DMS114 treated with DMSO at 0.1 percent for 48 hours (cell line): ENCODE measurements around the gene RCOR1.
"Not testable (repeated sequence)": the region's sequence is repeated elsewhere in the genome, so short reads cannot be mapped to it uniquely, and the experiment has no call there.

ENCODE experiments used
- DNase-seq: peaks from one replicate; lab custom pipeline; 2025; ENCODE audit not compliant: unreplicated experiment; lab: John Stamatoyannopoulos, UW

The RCOR1 gene

DNA sequence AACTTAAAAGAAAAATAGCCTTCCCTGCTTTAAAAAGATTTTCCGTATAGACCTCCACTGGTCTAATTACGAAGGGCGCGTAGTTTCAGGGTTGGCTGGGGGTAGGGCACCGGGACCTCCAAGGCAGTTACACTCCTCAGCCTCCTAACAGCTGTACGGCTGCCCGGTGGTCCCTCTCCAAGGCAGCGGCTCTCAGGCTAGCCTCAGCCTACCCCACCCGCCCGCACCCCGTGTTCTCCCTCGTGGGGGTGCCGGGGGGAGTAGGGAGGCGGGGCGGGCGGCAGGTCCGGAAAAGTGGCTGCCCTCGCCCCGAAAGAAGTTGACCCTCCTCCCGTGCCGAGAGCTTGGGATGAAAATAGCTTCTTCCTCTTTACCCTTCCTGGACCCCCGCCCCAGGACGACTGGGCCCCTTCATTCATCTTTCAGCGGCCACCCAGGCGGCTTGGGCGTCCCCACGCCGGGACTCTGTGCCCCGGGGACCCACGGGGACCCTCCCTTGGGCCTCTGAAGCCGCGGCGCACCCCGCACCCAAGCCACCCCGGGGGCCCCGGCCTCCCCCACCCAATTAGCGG lies 991 bp upstream of the RCOR1 start:
- DNase-seq, result no peak

DNA sequence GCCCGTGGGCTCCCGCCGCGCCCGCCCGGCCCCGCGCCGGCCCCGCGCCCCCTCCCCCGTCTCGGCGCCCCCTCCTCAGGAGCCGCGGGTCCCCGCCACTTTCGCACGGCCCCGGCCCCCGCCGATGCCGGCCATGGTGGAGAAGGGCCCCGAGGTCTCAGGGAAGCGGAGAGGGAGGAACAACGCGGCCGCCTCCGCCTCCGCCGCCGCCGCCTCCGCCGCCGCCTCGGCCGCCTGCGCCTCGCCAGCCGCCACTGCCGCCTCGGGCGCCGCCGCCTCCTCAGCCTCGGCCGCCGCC lies 263 bp downstream of the RCOR1 start:
- no peak for DNase-seq

DNA sequence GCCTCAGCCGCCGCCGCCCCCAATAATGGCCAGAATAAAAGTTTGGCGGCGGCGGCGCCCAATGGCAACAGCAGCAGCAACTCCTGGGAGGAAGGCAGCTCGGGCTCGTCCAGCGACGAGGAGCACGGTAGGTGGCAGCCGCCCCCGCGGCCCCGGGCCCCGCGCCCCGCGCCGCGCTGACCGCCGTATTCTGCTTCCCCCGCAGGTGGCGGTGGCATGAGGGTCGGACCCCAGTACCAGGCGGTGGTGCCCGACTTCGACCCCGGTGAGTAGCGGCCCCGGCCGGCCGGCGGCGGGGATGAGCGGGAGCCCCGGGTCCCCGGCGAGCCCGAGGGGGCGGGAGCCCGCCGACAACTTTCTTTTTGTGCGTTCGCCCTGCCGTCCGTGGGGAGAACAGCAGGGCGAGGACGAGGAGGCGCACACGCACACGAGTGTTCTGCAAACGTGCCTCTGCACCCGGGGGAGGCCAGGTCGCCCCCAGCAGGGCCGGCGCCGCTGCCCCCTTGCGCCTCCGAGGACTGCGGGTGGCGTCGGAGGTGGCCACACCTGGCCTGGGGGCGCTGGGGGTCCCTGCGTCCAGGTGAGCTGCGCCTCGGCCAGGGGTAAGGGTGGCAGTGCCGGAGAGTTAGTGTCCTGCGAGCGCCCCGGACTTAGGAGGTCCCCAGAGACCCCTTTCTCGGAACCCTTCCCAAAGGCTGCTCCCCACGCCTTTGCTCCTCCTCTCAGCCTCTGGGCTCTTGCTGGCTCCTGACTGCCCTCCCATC lies 794 bp downstream of the RCOR1 start:
- no peak for DNase-seq

DNA sequence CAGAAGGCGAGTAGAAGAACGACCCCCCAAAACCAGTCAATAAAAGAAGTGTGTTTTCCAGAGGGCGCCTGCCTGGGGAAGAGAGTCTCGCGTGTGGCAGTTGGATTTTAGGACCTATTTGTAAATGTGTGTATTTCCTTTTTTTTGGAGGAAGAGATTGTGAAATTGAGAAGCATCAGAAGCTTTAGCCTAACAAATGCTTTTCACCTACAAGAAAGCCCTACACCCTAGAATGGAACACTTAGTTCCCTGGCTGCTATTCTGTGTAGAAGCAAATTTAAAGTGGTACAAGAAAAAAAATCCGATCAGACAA lies 1.3 kb downstream of the RCOR1 start:
- no peak for DNase-seq

DNA sequence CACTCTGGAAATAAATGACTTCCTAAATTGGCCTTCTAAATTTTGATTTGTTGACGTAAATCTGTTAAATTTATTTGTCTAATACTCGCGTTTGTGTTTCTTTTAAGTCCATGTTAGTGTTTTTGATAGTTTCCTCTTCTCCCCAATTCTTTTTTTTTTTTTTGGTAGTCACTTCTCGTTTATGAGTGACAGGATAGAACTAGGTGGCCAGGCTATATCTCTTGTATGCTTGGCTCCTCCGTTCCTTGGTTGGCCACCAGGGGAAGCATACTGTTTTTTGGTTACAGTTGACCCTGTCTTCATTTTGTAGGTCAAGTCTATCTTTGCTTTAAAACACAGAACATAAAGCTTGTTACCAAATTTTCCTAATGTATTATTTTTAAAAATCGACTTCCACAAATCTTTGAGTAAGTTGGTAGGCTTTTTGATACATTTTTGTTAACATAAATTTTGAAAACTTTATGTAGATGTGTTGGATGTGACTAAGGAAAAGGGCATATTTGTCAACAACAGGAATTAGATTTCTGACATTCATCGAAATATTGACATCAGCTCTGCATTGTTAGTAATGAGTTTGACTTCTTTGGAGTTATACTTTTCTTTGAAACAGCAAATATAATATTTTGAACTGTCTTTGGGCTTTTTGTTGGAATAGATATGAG lies 2.2 kb downstream of the RCOR1 start:
- peak; percentile 67 for DNase-seq

DNA sequence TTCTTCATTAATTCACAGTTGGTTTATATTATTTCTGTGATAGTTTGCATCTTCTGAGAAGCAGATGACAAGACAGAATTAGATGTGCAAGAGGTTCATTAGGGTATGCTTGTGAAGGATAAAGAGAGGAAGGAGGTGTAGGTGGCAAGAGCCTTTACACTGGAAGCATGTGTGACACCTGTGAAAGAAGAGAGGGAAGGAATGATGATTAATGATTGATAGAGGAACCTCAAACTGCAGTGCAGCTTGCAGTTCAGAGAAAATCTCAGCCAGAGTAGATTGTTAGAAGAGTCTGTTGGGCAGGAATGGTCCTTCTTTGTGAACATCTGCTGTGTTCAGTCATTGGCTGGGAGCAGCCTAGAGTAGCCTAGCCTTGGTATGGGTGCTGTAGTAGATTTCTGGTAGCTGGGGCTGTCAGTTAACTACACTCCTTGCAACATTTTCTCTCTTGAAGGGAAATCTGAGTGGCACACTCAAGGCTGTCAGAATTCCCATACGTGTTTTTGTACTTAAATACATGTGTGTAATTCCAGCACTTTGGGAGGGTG lies 9.0 kb downstream of the RCOR1 start:
- no peak for DNase-seq

DNA sequence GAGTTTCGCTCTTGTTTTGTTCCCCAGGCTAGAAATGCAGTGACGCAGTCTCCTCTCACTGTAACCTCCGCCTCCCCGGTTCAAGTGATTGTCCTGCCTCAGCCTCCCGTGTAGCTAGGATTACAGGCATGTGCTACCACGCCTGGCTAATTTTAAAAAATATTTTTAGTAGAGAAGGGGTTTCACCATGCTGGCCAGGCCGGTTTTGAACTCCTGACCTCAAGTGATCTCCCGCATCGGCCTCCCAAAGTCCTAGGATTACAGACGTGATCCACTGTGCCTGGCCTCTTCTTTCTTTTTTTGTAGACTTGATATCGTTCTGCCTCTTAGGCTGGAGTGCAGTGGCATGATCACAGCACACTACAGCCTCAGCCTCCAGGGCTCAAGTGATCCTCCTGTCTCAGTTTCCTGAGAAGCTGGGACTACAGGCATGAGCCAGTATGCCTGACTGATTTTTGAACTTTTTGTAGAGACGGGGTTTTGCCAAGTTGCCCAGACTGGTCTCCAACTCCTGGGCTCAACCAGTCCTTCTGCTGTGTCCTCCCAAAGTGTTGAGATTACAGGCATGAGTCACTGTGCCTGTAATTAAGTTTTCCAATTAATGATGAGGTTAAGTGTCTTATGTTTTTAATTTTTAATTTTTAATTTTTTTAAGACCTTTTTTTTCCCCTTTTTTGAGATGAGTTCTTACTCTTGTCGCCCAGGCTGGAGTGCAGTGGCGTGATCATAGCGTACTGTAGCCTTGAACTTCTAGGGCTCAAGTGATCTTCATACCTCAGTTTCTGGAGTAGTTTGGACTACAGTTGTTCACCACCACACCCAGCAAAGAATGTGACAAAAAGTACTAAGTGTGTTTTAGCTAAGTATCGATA lies 10.2 kb downstream of the RCOR1 start:
- DNase-seq, result no peak

DNA sequence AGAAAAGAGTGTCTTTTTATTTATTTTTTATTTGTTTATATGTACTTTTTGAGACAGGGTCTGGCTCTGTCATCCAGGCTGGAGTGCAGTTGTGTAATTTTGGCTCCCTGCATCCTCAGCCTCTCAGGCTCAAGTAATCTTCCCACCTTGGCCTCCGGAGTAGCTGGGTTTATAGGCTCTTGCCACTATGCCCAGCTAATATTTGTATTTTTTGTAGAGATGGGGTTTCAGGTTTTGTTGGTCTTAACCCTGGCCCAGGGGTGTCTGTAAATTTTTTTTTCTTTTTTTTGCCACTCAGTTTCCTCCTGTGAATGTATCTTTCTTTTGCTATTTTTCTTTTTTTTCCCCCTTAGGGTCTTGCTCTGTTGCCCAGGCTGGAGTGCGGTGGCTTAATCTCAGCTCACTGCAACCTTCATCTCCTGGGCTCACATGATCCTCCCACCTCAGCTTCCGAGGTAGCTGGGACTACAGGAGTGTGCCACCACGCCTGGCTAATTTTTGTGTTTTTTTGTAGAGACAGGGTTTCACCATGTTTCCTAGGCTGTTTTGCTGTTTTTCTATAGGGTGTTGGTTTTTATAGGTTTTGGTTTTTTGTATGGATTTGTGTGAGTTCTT lies 11.0 kb downstream of the RCOR1 start:
- DNase-seq, result no peak

DNA sequence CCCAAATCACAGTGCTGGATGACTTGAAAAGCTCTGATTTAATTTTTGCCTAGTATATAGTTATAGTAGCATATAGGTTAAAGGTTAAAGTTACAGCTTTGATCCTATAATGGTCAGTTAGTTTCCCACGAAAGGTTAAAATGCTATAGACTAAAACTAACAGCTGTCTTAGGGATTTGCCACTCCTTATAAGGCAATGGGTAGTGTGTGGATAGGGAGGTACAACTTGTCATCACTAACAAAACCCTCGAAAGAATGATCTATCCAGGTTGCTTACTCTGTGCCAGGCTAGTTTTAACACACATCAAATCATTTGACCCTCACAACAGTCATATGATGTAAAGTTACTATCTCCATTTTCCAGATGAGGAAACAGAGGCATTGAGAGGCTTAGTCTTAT lies 11.7 kb downstream of the RCOR1 start:
- DNase-seq, result no peak

DNA sequence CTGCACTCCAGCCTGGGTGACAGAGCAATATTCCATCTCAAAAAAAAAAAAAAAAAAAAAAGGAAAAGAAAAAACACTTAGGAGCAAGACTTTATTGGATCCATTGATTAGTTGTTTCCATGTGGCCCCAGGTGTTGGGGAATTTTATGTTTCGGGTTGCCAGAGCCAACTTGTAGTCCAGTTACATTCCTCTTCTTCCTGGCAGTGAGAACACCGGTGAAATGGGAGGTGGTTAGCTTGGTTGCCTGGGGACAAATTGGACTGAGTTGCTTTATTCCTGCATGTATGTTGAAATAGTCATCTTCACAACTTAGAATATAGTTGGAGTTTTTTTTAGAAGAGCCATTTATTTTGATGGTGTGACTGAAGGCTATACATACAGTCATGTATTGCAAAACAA lies 12.6 kb downstream of the RCOR1 start:
- no peak for DNase-seq

DNA sequence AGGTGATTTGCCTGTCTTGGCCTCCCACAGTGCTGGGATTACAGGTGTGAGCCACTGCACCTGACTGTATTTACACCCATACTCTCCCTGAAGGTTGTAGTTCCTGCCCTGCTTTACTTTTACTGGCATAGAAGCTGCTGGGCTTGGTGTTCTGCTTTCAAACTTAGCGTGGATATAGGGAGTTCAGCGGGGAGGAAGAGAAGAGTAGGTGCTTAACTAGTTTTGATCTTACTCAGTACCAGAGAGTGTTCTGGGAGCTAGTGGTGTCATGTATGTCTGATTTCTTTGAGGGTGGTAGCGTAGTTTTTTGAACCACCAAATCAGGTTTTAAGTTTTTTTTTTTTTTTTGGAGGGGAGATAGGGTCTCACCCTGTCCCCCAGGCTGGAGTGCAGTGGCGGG lies 13.8 kb downstream of the RCOR1 start:
- no peak for DNase-seq

DNA sequence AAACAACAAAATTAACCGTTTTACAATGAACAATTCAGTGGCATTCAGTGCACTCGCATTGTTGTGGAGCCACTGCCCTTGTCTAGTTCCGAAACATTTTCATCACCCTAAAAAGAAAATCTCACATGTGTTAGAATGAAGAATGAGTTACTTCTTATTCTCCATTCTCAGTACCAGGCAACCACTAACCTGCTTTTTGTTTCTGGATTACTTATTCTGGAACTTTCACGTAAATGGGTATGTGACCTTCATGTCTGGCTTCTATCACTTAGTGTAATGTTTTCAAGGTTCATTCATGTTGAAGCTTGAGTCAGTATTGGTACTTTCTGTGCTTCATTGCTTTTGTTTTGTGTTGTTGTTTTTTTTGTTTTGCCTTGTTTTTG lies 15.6 kb downstream of the RCOR1 start:
- no peak for DNase-seq

DNA sequence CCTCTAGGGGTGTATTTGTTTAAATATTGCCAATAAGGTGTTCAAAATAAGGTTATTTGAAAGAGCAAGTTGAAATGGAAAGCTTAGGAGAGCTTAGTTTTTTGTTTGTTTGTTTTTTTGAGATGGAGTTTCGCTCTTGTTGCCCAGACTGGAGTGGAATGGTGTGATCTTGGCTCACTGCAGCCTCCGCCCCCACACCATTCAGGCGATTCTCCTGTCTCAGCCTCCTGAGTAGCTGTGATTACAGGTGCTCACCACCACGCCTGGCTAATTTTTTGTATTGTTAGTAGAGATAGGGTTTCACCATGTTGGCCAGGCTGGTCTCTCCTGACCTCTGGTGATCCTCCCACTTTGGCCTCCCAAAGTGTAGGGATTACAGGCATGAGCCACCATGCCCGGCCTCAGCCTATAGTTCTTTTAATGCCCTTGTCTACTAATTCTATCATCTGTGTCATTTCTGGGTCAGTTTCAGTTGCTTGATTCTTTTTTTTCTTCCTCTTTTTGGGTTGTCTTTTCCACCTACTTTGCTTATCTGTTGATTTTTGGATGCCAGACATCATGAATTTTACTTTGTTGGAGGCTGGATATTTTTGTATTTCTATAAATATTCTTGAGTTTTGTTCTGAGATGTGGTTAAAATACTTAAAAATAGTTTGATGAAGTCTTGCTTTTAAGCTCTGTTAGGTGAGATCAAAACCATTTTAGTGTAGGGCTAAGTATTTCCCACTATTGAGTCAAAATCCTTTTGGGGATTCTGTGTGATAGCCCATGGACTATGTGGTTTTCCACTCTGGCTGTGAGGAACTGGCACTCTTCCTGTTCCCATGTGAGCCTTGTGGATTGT lies 18.7 kb downstream of the RCOR1 start:
- no peak for DNase-seq

DNA sequence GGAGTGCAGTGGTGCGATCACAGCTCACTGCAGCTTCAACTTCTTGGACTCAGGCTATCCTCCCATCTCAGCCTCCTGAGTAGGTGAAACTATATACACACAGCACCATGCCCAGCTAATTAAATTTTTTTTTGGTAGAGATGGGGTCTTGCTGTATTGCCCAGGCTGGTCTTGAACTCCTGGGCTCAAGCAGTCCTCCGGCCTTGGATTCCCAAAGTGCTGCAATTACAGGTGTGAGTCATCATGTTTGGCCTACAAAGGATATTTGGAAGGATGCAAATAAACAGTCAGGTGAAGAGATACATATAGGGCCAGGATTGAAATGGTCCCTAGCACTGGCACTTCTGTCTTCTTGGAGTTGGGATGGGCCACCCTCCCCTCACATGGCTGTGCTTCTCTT lies 23.9 kb downstream of the RCOR1 start:
- no peak for DNase-seq

DNA sequence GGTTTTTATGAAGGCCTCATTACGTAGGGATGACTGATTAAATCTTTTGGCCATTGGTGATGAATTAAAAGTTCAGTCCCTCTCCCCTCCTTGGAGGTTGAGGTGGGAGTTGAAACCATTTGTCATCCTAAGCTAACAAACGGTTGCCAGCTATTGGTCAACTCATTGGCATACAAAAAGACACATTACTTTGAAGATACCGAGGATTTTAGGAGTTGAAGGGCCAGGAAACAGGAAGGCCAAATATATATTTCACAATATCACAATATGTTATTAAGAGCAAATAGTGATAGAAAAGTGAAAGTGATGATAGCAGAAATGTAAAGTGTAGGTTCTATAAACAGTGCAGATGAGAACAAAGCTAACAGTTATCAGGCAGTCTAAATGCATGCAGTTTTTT lies 24.4 kb downstream of the RCOR1 start:
- no peak for DNase-seq

DNA sequence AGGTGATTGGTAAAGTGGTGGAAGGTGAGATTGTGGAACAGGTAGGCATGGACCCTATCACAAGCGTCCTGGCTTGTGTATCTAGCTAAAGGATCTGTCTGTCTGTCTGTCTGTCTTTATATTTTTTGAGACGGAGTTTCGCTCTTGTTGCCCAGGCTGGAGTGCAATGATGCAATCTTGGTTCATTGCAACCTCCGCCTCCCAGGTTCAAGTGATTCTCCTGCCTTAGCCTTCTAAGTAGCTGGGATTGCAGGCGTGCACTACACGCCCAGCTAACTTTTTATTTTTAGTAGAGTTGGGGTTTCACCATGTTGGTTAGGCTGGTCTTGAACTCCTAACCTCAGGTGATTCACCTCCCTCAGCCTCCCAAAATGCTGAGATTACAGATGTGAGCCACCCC lies 26.6 kb downstream of the RCOR1 start:
- not testable (repeated sequence) for DNase-seq

DNA sequence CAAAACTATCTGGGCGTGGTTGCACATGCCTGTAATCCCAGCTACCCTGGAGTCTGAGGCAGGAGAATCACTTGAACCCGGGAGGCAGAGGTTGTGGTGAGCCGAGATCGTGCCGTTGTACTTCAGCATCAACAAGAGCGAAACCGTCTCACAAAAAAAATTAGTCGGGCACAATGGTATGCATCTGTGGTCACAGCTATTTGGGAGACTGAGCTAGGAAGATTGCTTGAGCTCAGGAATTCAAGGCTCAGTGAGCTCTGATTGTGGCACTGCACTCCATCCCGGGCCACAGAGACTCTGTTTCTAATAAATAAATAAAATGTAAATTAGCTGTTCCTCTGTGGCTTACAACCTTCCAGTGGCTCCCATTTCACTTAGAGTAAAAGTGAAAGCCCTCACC lies 28.0 kb downstream of the RCOR1 start:
- DNase-seq, result no peak

DNA sequence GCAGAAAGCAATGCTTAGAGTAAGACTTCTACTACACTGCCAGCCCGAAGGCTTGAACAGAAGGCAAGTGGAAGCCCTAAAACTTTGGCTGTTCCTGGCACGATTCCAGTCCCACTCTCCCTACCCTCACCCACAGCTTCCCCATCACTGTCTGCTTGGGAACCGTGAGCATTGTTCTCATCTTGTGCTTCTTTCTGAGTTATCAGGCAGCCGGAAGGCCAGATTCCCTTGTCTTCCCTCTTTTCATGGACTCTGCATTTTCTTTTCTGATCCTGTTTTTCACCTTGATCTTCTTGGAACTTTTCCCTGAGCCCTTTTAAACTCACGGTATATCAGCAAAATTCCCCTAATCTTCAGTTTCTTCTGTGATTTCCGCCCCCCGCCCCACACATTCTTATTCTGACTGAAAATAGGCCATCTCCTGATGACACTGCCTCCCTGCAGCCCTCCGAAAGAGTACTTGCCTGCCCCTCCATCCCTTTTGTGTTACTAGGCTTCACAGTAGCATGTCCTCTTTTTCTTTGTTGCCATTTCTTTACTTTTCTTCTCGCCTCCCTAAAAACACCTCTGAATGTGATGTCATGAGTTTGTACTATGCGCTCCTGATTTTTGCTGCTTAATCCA lies 29.9 kb downstream of the RCOR1 start:
- no peak for DNase-seq

DNA sequence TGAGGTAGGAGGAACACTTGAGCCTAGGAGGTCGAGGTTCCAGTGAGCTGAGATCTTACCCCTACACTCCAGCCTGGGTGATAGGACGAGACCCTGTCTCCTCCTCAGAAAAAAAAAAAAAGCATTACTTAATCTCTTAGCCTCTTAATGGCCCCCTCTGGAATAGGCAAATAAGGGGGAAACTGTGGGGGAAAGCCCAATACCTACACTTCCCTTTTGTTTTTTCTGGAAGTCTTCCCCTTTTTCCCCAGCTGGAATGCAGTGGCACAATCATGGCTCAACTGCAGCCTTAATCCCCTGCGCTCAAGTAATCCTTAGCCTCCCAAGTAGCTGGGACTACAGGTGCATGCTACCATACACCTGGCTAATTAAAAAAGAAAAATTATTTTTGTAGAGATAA lies 32.2 kb downstream of the RCOR1 start:
- no peak for DNase-seq
